ENCODE data around the gene SDK1.

GRCh38 chr7:3705258-3705657, 404.2 kb downstream of the SDK1 start:
- TF ChIP-seq ESRRA (CRISPR knock-in tag; IDR thresholded peaks at IDR 0.05; ENCODE audit: borderline replicate concordance) (no peak), CTCF (IDR thresholded peaks at IDR 0.05) (no peak), ZNF219 (CRISPR knock-in tag; IDR thresholded peaks at IDR 0.05; ENCODE audit: borderline replicate concordance) (no peak), MLX (CRISPR knock-in tag; IDR thresholded peaks at IDR 0.05) (no peak), FOXK1 (CRISPR knock-in tag; IDR thresholded peaks at IDR 0.05) (no peak), ZNF423 (CRISPR knock-in tag; IDR thresholded peaks at IDR 0.05) (no peak), NR2C2 (CRISPR knock-in tag; IDR thresholded peaks at IDR 0.05) (no peak), NFE2L1 (CRISPR knock-in tag; IDR thresholded peaks at IDR 0.05) (no peak), NFYB (CRISPR knock-in tag; conservative IDR thresholded peaks at IDR 0.05; ENCODE audit: low read depth) (no peak)

Data from WTC11 (cell line).